Measurements from ENCODE around the gene NGB.

DNA sequence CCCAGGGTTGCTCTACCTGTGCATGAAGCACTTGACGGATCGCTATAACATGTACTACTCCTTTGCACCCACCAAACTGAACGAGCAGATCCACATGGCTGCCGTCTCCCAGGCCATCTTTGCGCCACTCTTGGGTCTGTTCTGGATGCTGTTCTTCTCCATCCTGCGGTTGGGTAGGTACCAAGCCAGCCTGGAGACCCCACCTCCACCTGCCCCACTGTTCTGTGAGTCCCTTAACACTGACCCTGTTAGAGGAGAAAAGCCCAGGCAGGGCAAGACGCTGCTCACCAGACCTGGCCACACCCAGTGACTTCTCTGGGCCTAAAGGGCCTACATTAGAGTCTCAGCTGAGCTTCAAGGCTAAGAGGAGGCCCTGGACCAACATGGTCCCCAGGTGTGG is 21.7 kb downstream of the NGB start:
- TF ChIP-seq, protein P1, sequence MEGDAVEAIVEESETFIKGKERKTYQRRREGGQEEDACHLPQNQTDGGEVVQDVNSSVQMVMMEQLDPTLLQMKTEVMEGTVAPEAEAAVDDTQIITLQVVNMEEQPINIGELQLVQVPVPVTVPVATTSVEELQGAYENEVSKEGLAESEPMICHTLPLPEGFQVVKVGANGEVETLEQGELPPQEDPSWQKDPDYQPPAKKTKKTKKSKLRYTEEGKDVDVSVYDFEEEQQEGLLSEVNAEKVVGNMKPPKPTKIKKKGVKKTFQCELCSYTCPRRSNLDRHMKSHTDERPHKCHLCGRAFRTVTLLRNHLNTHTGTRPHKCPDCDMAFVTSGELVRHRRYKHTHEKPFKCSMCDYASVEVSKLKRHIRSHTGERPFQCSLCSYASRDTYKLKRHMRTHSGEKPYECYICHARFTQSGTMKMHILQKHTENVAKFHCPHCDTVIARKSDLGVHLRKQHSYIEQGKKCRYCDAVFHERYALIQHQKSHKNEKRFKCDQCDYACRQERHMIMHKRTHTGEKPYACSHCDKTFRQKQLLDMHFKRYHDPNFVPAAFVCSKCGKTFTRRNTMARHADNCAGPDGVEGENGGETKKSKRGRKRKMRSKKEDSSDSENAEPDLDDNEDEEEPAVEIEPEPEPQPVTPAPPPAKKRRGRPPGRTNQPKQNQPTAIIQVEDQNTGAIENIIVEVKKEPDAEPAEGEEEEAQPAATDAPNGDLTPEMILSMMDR (conservative IDR thresholded peaks at IDR 0.05 in 1 of 2, IDR thresholded peaks at IDR 0.05 in 1 of 2; ENCODE audit: low read depth in 1 of 2, low read length in 2 of 2), result no peak
- TF ChIP-seq EZH2 (IDR thresholded peaks at IDR 0.05; ENCODE audit: low read length, missing control alignments), result no peak

All from fibroblast of lung (primary cell).